Globus pallidus (tissue), 1 donor: ENCODE measurements around the gene LRRN4CL.
"Not testable (repeated sequence)": the region's sequence is repeated elsewhere in the genome, so short reads cannot be mapped to it uniquely, and the experiment has no call there.

Experiments used
- DNase-seq: peaks from one replicate; pipeline ENCODE4 v3.0.0-alpha.2; 2015; ENCODE audit warnings: low spot score

Gene LRRN4CL

GRCh38 chr11:62709247-62710000 lies 20.1 kb upstream of the LRRN4CL start:
- peak; percentile 99 for DNase-seq

GRCh38 chr11:62708793-62709192 lies 19.5 kb upstream of the LRRN4CL start:
- DNase-seq = no peak

DNA sequence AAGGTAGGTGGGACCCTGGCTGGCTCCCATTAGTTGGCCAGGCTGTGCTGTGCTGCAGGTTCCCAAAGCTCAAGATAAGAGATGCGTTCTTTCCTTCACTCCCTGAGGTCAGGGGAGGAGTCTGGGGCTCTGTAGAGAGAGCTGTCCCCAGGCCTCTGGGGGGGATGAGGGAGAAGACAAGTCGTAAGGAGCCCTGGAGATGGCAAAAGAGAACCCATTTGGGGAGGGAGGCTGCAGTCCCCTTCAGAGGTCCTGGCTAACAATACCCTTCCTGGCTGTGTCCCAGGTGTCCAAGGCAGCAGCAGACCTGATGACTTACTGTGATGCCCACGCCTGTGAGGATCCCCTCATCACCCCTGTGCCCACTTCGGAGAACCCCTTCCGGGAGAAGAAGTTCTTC lies 19.1 kb upstream of the LRRN4CL start:
- DNase-seq = no peak

GRCh38 chr11:62707277-62707861 lies 18.0 kb upstream of the LRRN4CL start, which contains the start of the genes BSCL2 and GNG3:
BSCL2 (minus strand) TSS chr11:62707424; CDS start chr11:62707195, 229 bp downstream.
GNG3 (plus strand) TSS chr11:62707676; CDS start chr11:62708296, 620 bp downstream.
- peak; percentile 63 for DNase-seq

- no peak for DNase-seq
Observed at GRCh38 chr11:62706850-62707247, 17.5 kb upstream of the LRRN4CL start.

GRCh38 chr11:62705880-62706849 lies 16.8 kb upstream of the LRRN4CL start:
- DNase-seq = peak; percentile 93

DNA sequence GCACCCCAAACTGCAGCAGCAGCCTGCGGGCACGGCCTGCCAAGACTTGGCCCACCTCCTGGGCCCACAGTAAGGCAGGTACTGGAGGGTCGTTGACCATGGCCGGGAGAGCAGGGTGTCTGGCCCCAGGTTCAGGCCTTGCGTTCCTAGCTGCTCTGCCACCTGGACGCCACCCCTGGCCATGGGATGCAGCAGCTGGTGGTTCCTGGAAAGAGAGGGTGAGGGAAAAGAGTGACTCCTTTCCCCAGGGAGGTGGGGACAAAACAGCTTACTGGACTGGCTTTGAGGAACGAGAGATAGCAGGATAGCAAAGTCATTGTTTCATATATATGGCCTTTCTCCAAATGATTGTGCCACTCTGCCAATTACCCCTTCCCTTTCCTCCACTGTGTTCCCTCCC lies 16.1 kb upstream of the LRRN4CL start:
- no peak for DNase-seq

DNA sequence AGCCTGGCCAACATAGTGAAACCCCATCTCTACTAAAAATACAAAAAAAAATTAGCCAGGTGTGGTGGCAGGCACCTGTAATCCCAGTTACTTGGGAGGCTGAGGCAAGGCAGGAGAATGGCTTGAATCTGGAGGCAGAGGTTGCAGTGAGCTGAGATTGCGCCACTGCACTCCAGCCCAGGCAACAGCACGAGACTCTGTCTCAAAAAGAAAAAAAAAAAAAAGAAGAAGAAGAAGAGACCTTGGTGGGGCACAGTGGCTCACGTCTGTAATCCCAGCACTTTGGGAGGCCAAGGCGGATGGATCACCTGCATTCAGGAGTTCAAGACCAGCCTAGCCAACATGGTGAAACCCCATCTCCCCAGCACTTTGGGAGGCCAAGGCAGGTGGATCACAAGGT lies 14.6 kb upstream of the LRRN4CL start:
- DNase-seq = not testable (repeated sequence)

DNA sequence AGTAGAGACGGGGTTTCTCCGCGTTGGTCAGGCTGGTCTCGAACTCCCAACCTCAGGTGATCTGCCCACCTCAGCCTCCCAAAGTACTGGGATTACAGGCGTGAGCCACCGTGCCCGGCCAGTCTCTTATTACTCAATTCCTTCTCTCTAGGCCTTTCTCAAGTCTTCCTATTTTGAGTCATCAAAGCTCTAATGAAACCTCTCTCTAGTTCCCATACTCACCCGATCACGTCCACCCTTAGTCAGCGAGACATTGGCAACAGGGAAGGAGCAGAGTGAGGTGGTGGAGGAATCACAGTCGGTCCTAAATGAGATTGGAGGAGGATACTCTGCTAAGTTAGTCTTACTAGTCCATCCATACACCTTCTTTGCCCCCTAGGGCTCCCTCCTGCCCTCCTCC lies 12.9 kb upstream of the LRRN4CL start:
- no peak for DNase-seq

- DNase-seq = peak; percentile 77
Observed at GRCh38 chr11:62694455-62695167, 5.3 kb upstream of the LRRN4CL start.

DNA sequence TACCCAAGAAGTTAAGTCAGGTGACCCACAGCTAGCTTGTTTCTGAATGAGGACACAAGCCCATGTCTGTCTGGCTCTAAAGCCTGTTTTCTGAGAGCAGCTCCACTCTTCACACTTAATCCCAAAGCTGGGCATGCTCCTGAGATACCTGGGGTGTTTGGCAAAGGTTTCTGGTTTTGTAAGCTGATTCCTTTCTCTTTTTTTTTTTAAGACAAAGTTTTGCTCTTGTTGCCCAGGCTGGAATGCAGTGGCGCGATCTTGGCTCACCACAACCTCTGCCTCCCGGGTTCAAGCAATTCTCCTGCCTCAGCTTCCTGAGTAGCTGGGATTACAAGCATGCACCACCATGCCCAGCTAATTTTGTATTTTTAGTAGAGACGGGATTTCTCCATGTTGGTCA lies 4.3 kb upstream of the LRRN4CL start:
- DNase-seq = not testable (repeated sequence)

DNA sequence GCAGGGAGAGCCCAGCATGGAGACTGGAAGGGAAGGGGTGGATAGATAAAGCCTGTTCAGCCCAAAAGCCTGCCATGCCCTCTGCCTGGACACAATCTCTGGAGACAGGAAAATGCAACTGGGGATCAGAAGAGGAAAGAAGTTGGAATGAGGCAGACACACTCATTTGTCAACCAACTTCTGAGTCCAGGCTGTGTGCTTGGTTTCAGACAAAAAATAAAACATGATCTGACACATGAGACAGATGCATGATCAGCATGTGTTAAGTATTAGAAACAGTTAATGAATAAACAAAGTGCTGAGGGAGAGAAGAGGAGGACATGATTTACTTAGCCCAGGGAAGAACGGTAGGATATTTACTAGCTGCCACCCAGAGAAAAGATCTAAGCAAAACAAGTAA lies 839 bp downstream of the LRRN4CL start:
- no peak for DNase-seq

GRCh38 chr11:62687508-62688396 lies 1.6 kb downstream of the LRRN4CL start:
- no peak for DNase-seq

GRCh38 chr11:62682518-62682917 lies 6.8 kb downstream of the LRRN4CL start:
- no peak for DNase-seq

DNA sequence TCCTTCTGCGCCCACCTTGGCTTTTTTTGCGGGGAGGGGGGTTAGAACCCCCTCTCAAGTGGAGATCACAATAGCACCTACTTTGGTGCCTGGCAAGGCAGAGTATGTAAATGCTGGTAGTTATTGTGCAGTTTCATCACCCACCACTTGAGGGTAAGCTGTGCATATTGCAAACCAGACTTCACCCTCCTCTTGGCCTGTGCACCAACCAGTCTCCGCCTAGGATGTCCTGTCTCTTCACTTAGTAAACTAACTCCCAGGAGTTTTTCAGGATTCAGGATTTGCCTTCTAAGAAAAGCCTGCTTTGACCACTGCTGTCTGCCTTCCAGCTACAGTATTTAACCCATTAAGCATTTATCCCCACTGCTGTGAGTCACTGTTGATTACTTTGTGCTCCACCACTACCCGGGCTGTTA lies 8.5 kb downstream of the LRRN4CL start:
- DNase-seq = no peak

DNA sequence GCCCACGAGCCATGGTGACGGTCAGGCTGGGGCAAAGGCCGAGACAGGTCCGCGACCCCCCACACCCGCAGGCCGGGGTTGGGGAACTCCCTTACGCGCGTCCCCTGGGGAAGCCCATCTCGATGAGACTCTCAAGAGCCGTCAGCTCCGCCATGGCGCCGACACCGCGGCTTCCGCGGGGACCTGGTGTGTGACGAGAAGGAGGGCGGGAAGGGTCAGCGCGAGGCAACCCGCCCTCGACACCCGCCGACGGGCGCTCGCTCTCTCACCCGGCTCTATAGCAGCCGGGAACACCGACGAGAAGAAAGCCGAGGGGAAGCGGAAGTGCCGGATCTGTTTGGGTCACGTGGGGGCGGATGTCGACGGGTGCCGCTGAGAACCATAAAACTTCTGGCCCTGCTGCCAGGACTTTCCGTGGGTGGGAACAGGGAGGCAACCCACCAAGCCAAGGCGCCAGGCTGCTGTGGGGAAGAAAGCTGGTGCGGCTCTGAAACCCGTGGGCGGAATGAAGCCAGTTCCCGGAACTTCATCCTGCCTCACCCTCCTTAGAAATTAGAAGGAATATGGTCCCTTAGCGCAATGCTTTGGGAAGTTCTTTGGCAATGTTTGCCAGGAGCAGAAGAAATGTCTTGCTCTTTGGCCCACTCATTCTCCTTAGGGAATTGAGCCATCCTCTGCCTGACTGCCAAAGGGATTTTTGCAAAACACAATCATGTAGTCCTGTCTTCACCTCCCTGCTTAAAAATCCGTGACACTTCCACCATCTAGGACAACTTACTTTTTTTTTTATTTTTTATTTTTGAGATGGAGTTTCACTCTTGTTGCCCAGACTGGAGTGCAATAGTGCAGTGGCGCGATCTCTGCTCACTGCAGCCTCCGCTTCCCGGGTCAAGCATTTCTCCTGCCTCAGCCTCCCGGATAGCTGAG lies 10.3 kb downstream of the LRRN4CL start, which contains the start of gene UBXN1:
Gene UBXN1 (minus strand): TSS at position 304 of the 927 bp plus-strand sequence. CDS start 150 bp downstream, at position 154.
- DNase-seq = peak; percentile 85

- no peak for DNase-seq
Observed at GRCh38 chr11:62678433-62678769, 10.9 kb downstream of the LRRN4CL start.

DNA sequence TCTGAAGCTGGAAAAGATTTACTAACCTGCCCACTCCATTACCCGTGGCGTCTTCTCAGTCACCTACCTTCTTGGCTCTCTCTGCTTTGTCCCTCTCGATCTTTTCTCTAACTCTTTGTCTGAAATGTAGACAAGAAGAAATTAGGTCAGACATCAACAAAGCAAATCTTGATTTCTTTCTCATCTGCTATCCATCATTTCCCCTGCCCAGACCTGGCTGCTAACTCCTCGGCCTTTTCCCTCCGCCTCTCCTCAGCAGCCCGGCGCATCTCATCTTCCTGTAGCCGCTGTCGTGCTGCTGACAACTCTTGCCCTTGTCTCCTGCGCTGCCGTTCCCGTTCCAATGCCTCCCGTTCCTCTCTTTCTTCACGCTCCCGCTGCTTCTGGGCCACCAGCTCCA lies 11.6 kb downstream of the LRRN4CL start:
- no peak for DNase-seq

- DNase-seq = no peak
Observed at GRCh38 chr11:62677156-62677555, 12.2 kb downstream of the LRRN4CL start.

GRCh38 chr11:62676698-62677097 lies 12.6 kb downstream of the LRRN4CL start:
- no peak for DNase-seq
